Measurements from ENCODE around the gene SLC39A9.
"Not testable (repeated sequence)": the region's sequence is repeated elsewhere in the genome, so short reads cannot be mapped to it uniquely, and the experiment has no call there.

DNA sequence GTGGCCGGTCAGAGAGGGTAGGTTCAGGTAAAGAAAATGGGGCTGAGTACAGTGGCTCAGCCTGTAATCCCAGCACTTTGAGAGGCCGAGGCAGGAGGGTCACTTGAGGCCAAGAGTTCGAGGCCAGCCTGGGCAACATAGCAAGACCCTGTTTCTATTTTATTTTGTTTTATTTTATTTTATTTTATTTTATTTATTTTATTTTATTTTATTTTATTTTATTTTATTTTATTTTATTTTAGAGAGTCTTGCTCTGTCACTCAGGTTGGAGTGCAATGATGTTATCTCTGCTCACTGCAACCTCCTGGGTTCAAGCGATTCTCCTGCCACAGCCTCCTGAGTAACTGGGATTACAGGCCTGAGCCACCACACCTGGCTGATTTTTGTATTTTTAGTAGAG, 99.4 kb downstream of the SLC39A9 start:
- TF ChIP-seq, protein P1, sequence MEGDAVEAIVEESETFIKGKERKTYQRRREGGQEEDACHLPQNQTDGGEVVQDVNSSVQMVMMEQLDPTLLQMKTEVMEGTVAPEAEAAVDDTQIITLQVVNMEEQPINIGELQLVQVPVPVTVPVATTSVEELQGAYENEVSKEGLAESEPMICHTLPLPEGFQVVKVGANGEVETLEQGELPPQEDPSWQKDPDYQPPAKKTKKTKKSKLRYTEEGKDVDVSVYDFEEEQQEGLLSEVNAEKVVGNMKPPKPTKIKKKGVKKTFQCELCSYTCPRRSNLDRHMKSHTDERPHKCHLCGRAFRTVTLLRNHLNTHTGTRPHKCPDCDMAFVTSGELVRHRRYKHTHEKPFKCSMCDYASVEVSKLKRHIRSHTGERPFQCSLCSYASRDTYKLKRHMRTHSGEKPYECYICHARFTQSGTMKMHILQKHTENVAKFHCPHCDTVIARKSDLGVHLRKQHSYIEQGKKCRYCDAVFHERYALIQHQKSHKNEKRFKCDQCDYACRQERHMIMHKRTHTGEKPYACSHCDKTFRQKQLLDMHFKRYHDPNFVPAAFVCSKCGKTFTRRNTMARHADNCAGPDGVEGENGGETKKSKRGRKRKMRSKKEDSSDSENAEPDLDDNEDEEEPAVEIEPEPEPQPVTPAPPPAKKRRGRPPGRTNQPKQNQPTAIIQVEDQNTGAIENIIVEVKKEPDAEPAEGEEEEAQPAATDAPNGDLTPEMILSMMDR (IDR thresholded peaks at IDR 0.05; ENCODE audit: poor library complexity): not testable (repeated sequence)
- not testable (repeated sequence) for TF ChIP-seq EZH2 (IDR thresholded peaks at IDR 0.05; ENCODE audit: borderline replicate concordance)

Measured in hepatocyte (in vitro differentiated cells).